GM21723 (cell line): Measurements from ENCODE around the gene FCHSD1.
A peak's percentile ranks its signal among the peaks of the same experiment; 100 is the strongest.

ENCODE experiments used
- ATAC-seq: cut with Tn5 transposase; IDR thresholded peaks from one replicate; pipeline ENCODE4 v1.9.1; 2021; ENCODE audit warnings: mild to moderate bottlenecking, moderate library complexity; ENCODE audit not compliant: unreplicated experiment

The FCHSD1 gene

DNA sequence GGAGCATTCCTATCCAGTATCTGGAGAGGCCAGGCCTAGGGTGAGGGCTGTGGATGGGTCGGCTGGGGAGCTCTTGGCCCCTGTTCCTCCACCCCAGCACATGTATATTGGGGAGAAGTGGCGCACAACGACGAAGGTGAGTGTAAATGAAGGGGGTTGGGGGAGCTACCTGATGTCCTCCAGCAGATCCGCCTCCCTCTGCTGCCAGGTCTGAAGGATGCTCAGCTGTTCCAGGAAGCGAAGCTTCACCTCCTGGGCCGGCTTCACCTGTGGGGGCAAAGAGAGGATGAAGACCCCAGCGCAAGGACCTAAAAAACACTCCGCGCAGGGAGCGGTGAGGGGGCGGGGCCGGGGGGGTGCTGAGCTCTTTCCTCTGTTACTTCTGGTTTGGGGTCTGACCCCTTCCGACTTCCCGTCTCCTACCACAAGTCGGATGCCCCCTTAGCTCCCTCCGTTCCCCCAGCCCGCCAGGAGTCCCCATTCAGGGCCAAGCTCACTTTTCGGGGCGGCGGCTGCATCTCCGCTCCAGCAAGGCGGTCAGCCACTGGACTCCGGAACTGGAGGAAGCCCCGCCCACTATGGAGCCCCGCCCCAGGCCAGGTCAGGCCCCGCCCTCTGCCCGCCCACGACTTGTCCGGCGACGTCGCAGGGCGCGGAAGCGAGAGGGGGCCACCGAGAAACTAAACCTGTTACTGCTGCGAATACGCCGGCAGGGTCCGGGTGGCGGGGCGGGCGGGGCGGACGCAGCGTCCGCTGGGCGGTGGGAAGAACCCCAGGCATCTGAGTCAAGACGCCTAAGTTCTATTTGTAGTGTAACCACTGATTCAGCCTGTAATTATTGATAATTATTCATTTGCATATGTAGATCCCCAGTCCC lies at the start of gene FCHSD1:
FCHSD1 (minus strand) TSS at position 568 of the 877 bp plus-strand sequence; CDS start at position 518, 50 bp downstream.
- ATAC-seq = peak; percentile 95

DNA sequence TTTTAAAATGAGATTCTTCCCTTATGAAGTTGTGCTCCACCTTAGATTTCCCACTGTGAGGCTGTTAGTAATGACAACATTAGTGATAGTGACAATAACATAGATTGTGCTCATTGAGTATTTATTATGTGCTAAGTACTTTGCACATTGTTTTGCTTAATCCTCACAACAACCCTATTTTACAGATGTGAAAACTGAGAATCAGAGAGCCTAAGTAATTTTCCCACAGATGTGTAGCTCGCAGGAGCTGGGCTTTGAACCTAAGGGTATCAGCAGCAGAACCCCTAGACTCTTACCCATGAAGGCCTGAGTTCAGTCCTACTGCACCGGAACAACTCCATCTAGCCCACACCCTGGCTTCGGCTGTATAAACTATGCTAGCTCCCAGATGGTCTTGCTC lies 46.4 kb upstream of the FCHSD1 start:
- no peak for ATAC-seq

DNA sequence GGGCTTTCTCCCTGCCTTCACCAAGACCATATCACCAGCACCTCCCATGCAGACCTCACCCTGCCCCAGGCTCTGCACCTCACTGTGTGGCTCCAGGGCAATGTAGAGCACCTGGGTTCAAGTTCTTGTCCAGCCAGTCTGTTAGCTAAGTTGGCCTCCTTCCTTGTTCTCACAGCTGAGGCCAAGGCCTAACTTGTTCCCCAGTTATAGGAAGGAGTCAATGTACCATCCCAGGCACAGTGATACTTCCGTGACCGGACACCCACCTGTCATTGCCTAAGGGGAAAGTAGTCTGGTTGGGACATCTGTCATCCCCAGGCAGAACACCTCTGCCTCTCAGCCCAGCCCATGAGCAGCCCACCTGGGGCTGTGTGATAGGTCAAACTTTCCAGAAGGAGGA lies 45.2 kb upstream of the FCHSD1 start:
- ATAC-seq = no peak

DNA sequence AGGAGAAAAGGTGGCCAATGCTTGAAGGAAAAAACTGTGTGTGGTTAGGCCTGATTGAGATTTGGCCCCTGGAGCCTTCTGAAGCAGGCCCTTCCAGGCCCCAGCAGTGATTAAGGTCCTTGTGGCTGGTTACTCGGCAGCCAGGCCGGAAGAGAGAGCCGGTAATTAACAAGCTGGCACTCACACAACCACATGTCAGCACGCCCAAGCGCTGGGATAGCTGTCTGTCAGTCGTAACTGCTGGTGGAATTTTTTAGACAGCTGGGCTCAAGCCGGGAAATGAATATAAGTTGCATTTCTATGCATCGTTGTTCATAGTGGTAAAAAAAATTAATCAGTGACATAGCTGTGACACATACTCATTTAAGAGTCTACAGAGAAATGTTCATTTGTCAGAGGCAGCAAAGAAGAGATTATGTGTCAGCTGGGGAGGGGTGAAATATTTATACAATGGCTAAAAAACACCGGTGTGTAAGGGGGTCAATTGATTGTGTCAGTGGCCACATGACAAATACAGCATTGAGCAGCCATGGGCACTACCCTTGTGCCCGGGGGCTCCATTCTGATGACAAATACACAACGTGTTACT lies 44.5 kb upstream of the FCHSD1 start:
- ATAC-seq = no peak

DNA sequence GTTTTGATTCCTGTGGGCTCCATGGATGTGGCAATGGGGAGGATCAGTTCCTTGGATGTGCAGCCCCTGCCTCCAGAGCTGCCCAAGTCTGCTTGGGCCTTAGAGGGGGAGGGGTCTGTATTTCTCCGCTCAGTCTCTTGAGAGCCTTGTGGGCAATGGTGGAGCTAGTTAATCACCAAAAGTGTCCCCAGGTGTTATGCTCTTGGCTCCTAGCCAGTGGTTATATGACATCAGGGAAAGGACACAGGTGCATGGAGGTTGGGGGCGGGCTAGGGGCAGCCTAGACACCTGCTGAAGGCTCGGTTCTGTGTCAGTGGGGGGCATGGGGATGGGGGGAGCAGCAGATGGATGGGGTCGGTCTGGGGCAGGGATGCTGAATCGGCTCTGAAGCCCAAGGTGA lies 43.3 kb upstream of the FCHSD1 start:
- ATAC-seq = no peak

DNA sequence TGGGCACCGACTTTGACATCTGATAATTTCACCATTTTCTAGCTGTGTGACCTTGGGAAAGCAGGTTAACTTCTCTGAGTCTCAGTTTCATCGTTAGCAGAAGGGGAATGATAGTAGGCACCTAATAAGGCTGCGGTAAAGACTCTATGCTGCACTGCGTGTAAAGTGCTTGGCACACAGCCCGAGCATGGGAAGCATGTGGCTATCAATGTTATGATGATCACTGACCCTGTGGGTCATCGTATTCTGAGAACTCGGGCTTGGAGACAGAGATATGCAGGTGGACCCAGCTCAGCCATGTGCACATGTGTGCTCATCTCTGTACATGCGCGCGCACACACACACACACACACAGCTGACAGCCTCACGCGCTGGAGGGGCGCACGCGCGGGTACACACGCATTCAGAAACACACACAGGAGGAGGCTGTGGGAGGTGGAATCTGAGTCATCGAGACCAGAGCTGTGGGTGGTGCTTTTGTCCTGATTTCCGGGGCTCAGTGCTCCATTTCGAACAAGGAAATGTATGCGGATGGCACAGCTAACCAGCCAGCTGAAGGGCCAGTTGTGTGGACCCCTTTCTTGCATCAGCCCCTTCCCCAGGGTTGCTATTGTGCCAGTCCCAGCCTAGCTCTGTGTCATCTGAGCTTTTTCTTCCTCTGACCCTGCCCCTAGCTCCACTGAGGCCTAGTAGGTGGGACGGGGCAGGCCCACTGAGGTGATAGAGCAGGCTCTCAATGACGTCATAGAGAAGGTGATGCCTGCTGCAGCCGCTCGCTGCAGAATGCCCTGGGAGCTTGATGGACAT lies 41.9 kb upstream of the FCHSD1 start:
- no peak for ATAC-seq

DNA sequence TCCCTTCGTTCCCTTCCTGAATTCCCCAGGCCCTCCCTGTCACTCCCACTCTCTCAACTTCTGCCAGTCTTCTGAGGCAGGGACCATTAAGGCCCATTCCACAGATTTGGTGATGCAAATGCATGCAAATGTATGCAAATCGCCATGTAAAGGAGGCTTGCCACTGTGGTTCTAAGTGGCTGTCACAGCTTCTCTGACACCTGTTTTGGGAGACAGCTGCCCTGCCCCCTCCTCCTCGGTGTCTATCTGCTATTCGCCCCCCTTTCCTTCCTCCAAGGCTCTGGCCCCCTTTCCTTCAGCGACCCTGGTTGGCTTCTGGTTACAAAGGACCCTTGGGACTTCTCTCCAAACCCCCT lies 41.3 kb upstream of the FCHSD1 start:
- ATAC-seq = no peak

DNA sequence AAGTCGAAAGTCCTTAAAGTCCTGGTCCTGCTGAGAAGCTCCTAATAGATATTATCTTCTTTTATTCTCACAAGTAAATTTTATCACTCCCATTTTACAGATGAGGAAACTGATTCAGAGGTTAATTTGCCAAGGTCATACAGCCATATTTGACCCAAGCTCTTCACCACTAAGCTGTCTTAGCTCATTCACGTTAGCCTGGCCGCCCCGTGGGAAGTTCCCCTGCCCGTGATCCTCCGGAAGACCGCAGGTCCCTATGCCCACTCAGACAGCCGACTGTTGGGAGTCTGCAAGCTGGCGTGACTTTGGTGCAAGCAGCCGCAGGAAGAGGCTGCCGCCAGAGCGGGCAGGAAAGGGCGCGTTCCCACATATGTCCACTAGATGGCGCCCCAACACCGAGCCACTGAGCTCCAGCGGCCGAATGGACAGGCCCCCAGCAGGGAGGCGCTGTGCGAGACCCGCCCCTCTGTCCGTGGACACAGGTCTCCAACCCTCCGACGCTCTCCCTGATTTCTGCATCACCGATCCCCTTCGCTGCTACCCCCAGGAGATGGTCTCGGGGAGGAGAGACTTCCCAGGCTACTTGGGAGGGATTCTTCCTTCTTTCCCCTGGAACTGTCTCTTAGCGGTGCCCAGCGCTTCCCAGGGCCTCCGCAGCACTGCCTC lies 40.8 kb upstream of the FCHSD1 start:
- peak; percentile 93 for ATAC-seq

DNA sequence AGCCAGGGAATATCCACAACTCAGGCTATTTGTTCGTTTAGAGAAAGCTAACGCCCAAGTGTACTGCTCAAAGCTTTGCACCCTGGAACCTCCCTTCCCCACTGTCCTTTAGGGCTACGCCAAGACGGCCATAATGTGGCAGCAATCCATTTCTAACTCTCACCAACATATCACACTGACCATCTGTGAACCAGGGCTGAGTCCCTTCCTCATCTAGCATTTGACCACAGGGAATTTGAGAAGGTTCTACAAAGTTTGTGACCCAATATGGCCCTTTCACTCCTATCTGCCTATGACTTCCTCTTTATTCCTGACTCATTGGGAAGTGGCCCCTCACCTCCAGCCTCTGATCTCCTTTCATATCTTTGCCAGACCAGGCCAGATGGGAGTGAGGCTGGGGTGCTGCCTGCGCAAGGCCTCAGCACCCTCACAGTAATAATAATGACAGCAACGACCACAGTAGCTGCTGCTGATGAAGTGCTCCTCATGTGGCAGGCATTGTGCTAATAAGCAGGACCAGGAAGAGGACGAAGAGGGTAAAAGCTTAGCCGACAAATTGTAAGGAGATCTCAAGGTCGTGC lies 40.2 kb upstream of the FCHSD1 start:
- no peak for ATAC-seq

DNA sequence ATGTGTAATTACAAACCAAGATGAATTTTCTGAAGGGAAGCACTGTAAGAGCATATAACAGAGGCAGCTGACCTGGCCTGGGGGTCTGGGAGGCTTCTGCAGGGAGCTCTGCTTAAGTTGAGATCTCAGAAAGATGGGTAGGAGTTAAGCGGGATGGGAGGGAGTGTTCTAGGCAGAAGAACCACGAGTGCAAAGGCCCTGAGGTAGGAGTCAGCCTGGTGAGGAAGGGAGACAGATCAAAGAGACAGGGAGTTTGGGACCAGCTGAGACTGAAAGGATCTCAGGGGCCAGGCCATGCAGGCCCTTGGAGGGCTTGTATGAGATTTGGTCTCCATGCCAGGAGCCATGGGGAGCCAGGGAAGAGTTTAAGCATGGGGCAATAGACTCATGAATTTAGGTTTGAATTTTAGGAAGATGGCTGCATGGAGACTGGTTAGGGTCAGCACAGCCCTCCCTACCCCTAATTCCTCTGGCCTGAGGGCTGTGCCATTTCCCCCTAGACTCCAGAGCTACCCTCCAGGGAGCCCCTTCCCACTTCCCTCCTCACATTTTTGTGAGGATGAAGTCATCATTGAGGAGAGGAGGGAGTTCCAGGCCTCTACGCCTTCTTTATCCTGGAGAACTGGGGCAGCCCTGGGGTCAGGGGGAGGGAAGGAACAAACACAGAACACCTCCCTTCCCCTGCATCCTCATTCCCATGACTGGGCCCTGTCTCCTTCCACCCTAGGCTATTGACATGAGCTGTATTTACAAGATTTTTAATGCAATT lies 35.6 kb upstream of the FCHSD1 start:
- ATAC-seq = no peak

DNA sequence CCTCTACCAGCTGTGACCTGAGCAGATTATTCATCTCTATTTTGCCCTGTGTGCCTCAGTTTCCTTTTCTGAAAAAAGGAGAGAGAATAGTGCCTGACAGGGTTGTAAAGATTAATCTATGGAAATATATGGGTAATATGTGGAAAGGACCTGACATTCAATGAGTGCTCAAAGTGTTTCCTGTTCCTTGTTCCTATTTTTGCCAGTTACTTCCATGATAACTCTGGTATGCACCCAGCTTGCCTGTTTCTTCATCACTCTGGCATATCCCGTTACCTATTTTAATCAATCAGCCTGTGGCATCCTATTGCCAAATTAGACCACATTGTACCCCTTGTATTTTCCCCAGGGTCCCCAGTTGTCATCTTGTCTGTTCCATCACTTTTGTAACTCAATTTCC lies 34.4 kb upstream of the FCHSD1 start:
- ATAC-seq = no peak

DNA sequence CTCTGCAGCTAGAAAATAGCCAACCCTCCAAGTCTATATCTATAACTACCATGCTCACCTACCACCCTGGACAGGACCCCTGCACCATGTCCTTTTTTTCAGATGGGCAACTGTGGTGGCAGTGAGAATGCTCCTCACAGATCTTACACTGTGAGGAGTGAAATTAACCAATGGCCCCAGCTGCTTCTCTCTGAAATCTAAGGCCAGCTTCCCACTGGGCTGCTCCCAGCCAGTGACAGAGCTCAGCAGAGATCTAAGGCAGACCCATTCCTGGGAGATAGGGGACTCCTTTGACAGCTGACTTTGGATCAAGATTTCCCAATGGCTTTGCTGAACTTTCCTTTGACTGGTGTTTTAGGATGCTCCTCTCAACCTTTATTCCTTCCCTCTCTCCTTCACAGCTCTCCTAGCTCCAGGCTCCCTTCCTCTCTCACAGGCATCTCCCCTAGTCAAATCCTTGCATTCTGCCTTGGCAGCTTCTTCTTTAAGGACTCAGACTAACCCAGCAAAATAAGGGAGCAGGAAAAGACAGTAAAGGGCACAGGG lies 32.5 kb upstream of the FCHSD1 start:
- no peak for ATAC-seq

DNA sequence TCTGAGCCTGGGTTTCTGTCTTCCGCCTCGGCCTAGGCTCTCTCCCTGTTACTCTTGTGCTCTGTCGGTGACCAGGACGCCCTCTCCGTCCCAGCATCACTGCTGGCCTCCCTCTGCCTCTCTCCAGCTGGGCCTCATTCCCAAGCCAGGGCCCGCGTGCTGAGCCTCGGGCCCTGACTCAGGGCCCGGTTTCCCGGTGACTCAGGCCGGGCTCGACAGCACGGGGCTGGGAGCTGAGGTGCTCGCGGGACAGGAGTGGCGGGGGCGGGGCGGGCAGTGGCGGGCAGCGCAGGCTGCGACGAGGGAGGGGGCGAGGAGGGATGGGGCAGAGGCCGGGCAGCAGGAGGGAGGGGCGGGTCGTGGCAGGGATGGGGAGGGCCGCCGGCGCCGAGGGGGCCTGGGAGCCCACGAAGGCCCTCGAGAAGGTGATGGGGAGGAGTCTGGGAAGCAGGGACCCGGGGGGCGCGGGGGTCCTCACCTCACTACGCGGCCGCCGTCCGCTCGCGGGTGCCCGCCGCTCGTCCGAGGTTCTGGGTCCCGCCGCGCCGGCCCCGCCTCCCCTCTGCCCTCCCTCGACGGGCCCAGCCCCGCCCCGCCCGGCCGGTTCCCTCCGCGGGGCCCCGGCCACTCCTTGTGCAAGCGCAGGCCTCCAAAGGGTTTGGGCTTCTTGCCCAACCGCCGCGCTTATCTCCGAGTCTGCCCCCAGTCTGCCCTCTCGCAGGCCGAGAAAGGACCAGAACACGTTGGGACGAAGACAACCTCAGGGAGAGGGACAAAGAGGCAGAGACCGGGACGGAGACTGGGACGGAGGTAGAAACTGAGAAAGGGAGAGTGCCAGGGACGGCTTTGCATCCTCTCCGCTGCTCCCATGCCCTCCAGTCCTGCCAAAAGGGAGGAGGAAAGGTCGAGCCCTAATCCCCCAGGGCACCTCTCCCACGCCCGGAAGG lies 30.8 kb upstream of the FCHSD1 start, which contains the start of gene ARAP3:
ARAP3 (minus strand) TSS at position 536 of the 947 bp plus-strand sequence. CDS start 1,744 bp downstream, outside the sequence.
- no peak for ATAC-seq

DNA sequence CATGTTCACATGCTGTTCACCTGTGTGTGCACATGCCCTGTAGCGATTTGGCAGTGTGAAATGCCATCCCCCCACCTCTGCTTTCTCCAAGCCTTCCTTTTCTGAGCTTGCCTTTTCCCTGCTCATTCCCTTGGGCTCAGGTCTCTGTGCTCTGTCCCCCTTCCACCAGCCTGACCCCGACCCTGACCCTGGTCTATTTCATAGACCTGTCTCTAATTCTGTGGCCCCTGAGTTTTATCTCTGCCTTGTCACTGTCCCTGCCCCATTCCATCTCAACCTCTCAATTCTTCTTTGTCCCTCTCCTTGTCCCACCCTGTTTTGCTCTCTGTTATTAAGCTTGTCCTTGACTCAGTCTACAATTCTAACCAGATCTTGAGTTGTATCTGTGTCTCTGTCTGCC lies 30.1 kb upstream of the FCHSD1 start:
- ATAC-seq = no peak

DNA sequence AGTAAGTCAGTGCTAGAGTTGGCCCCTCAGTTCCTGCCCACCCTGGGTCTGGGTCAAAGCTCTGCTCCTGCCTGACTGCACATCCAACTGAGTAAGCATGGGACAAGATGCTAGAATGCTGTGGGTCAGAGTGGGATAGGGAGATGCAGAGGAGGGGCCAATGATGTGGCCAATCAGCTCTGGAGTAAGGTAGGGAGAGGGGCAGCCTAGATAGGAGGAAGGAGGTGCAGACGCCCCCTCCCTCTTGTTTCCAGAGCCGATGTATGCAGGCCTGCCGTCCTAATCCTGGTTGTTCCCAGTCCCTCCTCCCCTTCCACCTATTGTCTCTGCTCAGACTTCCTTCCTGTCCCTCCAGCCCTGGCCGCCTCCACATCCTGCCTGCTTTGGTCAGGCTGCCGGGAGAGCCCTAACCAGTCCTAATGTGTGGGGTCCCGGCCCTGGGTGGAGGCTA lies 29.6 kb upstream of the FCHSD1 start:
- ATAC-seq = no peak

DNA sequence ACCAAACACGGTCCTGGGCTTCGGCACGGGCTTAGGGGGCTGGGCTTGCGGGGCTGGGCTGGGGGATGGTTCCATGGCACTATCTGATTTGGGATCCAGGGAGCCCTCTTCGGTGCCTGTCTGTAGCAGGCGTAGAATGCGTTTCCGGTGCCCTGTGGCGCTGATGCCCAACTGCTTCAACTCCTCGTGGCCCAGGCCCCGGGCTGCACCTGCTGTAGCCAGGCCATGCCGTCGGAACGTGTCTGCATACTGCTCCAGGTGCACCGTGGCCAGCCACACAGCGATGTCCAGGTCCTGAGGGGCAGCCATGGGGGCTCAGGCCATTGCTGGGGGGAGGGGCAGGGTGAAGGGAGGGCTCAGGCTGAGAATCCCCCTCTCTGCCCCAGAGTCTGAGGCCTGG lies 29.0 kb upstream of the FCHSD1 start:
- no peak for ATAC-seq

DNA sequence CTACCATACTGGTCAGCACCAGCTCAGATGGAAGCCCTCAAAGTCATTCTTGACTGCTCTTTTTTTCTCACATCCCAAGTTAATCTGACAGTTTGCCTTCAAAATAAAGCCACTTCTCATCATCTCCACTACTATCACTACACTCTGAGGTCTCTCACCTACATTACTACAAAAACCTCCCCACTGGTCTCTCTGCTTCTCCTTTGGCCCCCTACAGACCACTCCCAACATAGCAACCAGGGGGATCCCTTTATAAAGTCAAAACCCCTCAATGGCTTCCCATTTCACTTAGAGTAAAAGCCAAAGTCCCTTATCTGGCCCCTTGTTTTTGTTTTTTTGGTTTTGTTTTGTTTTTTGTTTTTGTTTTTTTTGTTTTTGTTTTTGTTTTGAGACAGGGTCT lies 26.2 kb upstream of the FCHSD1 start:
- ATAC-seq = no peak

DNA sequence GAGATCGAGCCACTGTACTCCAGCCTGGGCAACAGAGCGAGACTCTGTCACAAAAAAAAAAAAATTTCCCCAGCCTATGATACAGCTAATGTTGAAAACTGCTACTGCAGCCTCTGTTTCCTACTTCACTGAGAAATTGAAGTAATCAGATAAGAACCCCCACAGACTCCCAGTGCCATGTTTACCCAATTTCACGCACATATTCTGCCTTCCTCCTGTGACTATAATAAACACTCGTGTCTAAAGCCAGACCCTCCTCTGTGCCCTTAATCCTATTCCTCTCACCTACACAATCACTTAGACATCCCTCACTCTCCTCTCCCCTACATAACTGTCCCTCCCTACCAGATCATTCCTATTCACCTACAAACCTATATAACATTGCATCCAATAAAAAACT lies 24.5 kb upstream of the FCHSD1 start:
- no peak for ATAC-seq

DNA sequence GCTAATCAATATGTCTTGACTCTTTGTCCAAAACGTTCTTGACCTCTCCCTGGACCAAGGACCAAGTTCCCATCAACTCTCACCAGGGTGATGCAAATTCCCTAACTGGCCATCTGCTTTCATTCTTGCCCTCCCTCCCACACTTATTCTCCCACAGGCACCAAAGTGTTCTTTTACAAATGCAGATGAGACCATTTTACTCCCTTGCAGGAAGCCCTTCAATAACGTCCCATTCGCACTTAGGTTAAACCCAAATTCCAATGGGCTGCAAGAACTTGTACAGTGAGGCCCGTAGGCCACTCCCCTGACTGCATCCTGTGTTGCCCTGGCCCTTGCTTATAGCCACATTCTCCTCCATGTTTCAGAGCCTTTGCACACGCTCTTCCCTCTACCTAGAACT lies 23.5 kb upstream of the FCHSD1 start:
- ATAC-seq = no peak
